ENCODE data around the gene MSH5.
A peak's percentile ranks its signal among the peaks of the same experiment; 100 is the strongest.
"Not testable (repeated sequence)": the region's sequence is repeated elsewhere in the genome, so short reads cannot be mapped to it uniquely, and the experiment has no call there.

MSH5 gene

DNA sequence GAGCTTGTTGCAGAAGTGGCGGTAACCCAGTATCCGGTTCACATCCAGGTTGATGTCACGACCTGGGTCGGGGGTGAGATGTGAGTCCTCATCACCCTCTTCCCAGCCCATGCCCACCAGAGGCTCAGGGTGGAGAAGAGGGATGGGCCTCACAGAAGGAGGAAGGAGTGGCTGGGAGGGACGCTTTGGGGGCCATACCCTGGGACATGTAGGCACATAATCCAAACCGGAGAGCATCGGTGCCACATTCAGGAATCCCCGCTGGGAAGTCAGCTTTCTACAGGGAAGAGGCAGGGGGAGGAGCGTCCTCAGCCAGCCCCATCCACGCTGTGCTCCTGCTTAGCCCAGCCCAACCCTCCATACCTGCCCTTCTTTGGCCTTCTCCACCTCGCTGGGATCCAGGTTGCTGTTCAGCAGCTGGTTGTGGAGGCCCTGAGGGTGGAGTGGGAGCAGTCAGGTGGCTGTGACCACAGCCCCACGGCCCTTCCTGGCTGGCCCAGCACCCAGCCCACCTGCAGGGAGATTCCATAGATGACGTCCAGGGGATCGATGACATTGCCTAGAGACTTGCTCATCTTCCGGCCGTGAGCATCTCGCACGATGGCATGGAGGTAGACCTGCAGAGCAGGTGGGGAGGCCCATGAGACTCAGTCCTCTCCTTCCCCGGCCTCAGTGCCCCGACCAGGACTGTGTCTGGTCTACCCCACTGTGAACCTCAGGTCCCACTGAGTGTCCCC, 40.9 kb downstream of the MSH5 start:
- DNase-seq, result no peak

GRCh38 chr6:31781244-31782125, 41.7 kb downstream of the MSH5 start:
- no peak for DNase-seq

GRCh38 chr6:31782126-31782855, 42.5 kb downstream of the MSH5 start:
- no peak for DNase-seq

GRCh38 chr6:31784098-31784925, 44.5 kb downstream of the MSH5 start:
- no peak for DNase-seq

- DNase-seq, result no peak
These were observed 45.7 kb downstream of the MSH5 start for GRCh38 chr6:31785475-31785874.

DNA sequence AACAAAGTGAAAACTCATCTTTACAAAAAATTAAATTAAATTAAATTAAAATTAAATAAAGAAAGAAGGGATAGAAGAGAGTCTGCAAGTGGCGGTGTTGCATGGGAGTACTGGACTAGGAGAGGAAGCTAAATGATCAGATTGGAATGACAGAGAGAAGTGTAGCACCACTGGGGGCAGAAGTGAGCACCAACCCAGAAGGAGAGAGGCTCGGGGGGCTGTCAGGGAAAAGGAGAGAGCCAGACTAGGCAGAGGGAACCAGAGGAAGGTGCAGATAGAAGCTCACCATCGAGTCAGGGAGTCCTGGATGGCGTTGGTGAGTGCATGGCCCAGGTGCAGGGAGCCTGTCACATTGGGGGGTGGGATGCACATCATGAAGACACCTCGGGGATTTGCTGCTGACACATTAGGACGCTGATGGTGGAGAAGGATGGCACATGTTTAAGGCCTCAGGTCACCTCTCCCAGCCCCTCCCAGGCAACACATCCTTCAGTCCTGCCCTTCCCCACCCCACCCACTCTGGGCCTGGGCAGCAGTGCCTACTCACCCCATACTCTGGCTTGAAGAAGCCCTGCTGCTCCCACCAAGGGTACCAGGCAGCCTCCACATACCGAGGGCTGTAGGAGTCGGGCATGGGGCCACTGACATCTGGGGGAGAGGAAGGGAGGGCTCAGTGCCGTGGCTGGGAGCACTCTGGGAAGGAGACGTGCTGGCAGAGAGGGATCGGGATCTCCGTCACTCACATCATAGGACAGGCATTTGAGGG, 51.7 kb downstream of the MSH5 start:
- DNase-seq, result peak; percentile 40 to 49

DNA sequence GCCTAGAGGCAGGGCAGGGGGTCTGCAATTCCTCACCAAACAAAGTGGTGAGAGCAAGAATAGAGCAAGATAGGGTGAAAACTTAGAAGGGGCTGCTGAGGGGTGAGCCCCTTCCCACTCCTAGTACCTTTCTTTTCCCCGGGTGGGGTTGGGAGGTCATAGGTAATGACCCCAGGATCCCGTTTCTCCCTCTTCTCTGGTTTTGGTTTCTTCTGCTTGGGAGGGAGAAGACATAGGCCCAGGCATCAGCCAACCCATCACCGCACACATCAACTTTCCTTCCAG, 52.2 kb downstream of the MSH5 start:
- no peak for DNase-seq

DNA sequence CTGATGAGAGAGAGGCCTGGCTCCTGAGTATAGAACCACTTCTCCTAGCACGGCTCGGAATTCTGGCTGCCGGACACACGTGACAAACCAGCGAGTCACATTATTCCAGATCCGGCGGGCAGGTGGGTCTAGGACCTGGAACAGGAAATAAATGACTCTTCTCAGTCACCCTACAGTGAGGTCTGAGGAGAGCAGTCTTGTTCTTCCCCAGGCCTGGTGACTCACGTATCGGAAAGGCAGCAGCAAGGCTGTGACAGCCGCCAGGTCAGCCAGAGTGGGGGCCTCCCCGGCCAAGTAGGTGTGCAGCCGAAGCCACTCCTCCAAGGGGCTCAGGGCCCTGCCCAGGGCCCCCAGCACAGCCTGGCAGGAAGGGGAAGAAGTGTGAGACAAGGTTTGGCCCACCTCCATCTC, 53.0 kb downstream of the MSH5 start:
- DNase-seq, result no peak

DNA sequence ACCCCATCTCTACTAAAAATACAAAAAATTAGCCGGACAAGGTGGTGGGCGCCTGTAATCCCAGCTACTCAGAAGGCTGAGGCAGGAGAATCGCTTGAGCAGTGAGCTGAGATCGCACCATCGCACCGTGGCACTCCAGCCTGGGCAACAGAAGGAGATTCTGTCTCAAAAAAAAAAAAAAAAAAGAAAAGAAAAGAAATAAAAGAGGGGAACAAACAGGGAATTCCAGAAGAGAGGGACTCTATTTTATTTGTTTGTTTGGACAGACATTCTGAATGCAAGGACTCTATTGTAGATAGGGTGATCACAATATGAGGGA, 54.1 kb downstream of the MSH5 start:
- DNase-seq, result not testable (repeated sequence)

- DNase-seq, result no peak
These were observed 54.6 kb downstream of the MSH5 start for GRCh38 chr6:31794294-31794865.

GRCh38 chr6:31794866-31795615, 55.2 kb downstream of the MSH5 start:
- no peak for DNase-seq

- DNase-seq, result peak; percentile 90 to 91
These were observed 56.0 kb downstream of the MSH5 start, which contains the start of gene VARS1 for GRCh38 chr6:31795616-31796298. VARS1 (minus strand) TSS chr6:31795752; CDS start chr6:31795217, 535 bp downstream.

DNA sequence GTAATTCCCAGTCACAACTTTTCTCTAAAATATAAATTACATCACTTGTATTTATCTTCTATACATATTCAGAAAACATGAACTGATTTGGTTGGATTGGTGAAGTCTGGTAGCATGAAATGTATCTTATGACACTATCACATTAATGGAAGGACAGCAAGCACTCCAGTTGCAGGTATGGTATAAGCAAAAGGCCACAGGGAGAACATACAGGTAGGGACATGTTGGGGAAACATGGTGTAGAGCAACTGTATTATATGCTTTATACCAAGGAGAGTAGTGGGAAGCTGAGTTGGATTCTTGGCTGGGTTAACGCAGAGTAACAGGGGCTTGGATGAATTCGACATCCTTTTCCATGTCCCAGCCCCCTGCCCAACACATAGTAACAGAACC, 57.2 kb downstream of the MSH5 start:
- no peak for DNase-seq

- DNase-seq, result peak; percentile 53 to 65
These were observed 57.8 kb downstream of the MSH5 start for GRCh38 chr6:31797588-31797987.

DNA sequence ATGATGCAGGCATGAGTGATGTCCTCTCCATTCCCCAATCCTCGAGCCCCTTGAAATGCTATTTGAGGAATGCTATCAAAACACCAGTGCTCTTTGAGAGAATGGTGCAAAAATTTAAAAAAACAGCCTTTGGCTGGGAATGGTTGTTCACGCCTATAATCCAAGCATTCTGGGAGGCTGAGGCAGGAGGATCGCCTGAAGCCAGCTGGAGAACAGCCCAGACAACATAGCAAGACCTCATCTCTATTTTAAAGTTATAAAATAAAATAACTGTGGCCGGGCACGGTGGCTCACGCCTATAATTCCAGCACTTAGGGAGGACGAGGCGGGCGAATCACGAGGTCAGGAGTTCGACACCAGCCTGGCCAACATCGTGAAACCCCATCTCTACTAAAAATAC, 60.0 kb downstream of the MSH5 start:
- DNase-seq, result no peak

- DNase-seq, result not testable (repeated sequence)
These were observed 61.5 kb downstream of the MSH5 start for GRCh38 chr6:31801031-31801927.

- DNase-seq, result no peak
These were observed 66.2 kb downstream of the MSH5 start for GRCh38 chr6:31805939-31806469.

GRCh38 chr6:31806470-31807272, 66.9 kb downstream of the MSH5 start, which contains the start of gene LSM2:
LSM2 (minus strand) TSS chr6:31806966; CDS start chr6:31806757, 209 bp downstream.
- peak; percentile 98 for DNase-seq
